GM18858 (cell line): Measurements from ENCODE around the gene BLVRB.
"Not testable (repeated sequence)": the region's sequence is repeated elsewhere in the genome, so short reads cannot be mapped to it uniquely, and the experiment has no call there.

ENCODE experiments used
- ATAC-seq: cut with Tn5 transposase; IDR thresholded peaks from one replicate; pipeline ENCODE4 v1.9.1; 2021; ENCODE audit not compliant: unreplicated experiment

Gene BLVRB

GRCh38 chr19:40410030-40410389 lies 55.5 kb downstream of the BLVRB start:
- no peak for ATAC-seq

- not testable (repeated sequence) for ATAC-seq
These were observed 57.0 kb downstream of the BLVRB start for GRCh38 chr19:40408598-40408925.

GRCh38 chr19:40407714-40408597 lies 57.6 kb downstream of the BLVRB start:
- no peak for ATAC-seq

- peak; percentile 23 for ATAC-seq
These were observed 62.1 kb downstream of the BLVRB start for GRCh38 chr19:40403262-40403984.

GRCh38 chr19:40400559-40400958 lies 65.0 kb downstream of the BLVRB start:
- ATAC-seq: no peak

GRCh38 chr19:40398417-40399131 lies 67.0 kb downstream of the BLVRB start:
- ATAC-seq: no peak
